ENCODE results near the gene PSAP. TPM values are rescaled to one million over a fixed set of nuclear protein-coding genes. Genes with fewer than 3 reads are reported as not detected.
A peak's percentile ranks its signal among the peaks of the same experiment; 100 is the strongest.

The PSAP gene
- polyA plus RNA-seq, 1 donor, result 540 TPM

- H3K4me1 ChIP-seq (ENCODE audit: control insufficient read depth, insufficient read depth, low read length), result no peaks in the 10 kb centered on the region
- peaks cover 12% of the 10 kb centered on the region for H3K27me3 ChIP-seq (ENCODE audit: control insufficient read depth, insufficient read depth, low read length)
- H3K4me3 ChIP-seq (ENCODE audit: low read length), result no peak overlapping the region
- WGBS (ENCODE audit: insufficient coverage, low lambda C conversion rate), result 97% methylated on average over 3 of the region's 21 CpGs
- no peak for DNase-seq
- no peak overlapping the region for H3K27ac ChIP-seq (ENCODE audit: low read length)
- no peaks in the 10 kb centered on the region for H3K36me3 ChIP-seq (ENCODE audit: control insufficient read depth, insufficient read depth, low read length)
- H3K9me3 ChIP-seq (ENCODE audit: control insufficient read depth, low read depth, low read length), result no peaks in the 10 kb centered on the region
Measured at GRCh38 chr10:71807557-71808510, 43.2 kb downstream of the PSAP start.

GRCh38 chr10:71806704-71807556 is 44.1 kb downstream of the PSAP start:
- no peaks in the 10 kb centered on the region for H3K36me3 ChIP-seq (ENCODE audit: control insufficient read depth, insufficient read depth, low read length)
- no CpG with 5 or more reads among the region's 23 CpGs for WGBS (ENCODE audit: insufficient coverage, low lambda C conversion rate)
- no peaks in the 10 kb centered on the region for H3K4me1 ChIP-seq (ENCODE audit: control insufficient read depth, insufficient read depth, low read length)
- DNase-seq, result no peak
- H3K9me3 ChIP-seq (ENCODE audit: control insufficient read depth, low read depth, low read length), result no peaks in the 10 kb centered on the region
- H3K27ac ChIP-seq (ENCODE audit: low read length), result no peak overlapping the region
- H3K4me3 ChIP-seq (ENCODE audit: low read length), result no peak overlapping the region
- H3K27me3 ChIP-seq (ENCODE audit: control insufficient read depth, insufficient read depth, low read length), result peaks cover 12% of the 10 kb centered on the region

GRCh38 chr10:71805776-71806703 is 45.0 kb downstream of the PSAP start:
- H3K36me3 ChIP-seq (ENCODE audit: control insufficient read depth, insufficient read depth, low read length), result no peaks in the 10 kb centered on the region
- H3K9me3 ChIP-seq (ENCODE audit: control insufficient read depth, low read depth, low read length), result no peaks in the 10 kb centered on the region
- no peak overlapping the region for H3K27ac ChIP-seq (ENCODE audit: low read length)
- no peaks in the 10 kb centered on the region for H3K4me1 ChIP-seq (ENCODE audit: control insufficient read depth, insufficient read depth, low read length)
- WGBS (ENCODE audit: insufficient coverage, low lambda C conversion rate), result no CpG with 5 or more reads among the region's 41 CpGs
- H3K4me3 ChIP-seq (ENCODE audit: low read length), result no peak overlapping the region
- H3K27me3 ChIP-seq (ENCODE audit: control insufficient read depth, insufficient read depth, low read length), result peaks cover 12% of the 10 kb centered on the region
- DNase-seq, result peak; percentile 56 to 58

GRCh38 chr10:71804077-71804476 is 47.0 kb downstream of the PSAP start:
- Histone ChIP-seq H3K36me3 (ENCODE audit: control insufficient read depth, insufficient read depth, low read length) (no peaks in the 10 kb centered on the region), H3K27me3 (ENCODE audit: control insufficient read depth, insufficient read depth, low read length) (peaks cover 12% of the 10 kb centered on the region), H3K9me3 (ENCODE audit: control insufficient read depth, low read depth, low read length) (no peaks in the 10 kb centered on the region), H3K4me3 (ENCODE audit: low read length) (no peak overlapping the region), H3K4me1 (ENCODE audit: control insufficient read depth, insufficient read depth, low read length) (no peaks in the 10 kb centered on the region), H3K27ac (ENCODE audit: low read length) (no peak overlapping the region)
- WGBS (ENCODE audit: insufficient coverage, low lambda C conversion rate), result 67% methylated on average over 1 of the region's 4 CpGs
- no peak for DNase-seq

- no CpG with 5 or more reads among the region's 18 CpGs for WGBS (ENCODE audit: insufficient coverage, low lambda C conversion rate)
- Histone ChIP-seq H3K27ac (ENCODE audit: low read length) (no peak overlapping the region), H3K27me3 (ENCODE audit: control insufficient read depth, insufficient read depth, low read length) (peaks cover 12% of the 10 kb centered on the region), H3K9me3 (ENCODE audit: control insufficient read depth, low read depth, low read length) (no peaks in the 10 kb centered on the region), H3K36me3 (ENCODE audit: control insufficient read depth, insufficient read depth, low read length) (no peaks in the 10 kb centered on the region), H3K4me1 (ENCODE audit: control insufficient read depth, insufficient read depth, low read length) (no peaks in the 10 kb centered on the region), H3K4me3 (ENCODE audit: low read length) (no peak overlapping the region)
- no peak for DNase-seq
Measured at GRCh38 chr10:71802715-71803488, 48.1 kb downstream of the PSAP start.

GRCh38 chr10:71802235-71802634 is 48.8 kb downstream of the PSAP start:
- Histone ChIP-seq H3K9me3 (ENCODE audit: control insufficient read depth, low read depth, low read length) (no peaks in the 10 kb centered on the region), H3K36me3 (ENCODE audit: control insufficient read depth, insufficient read depth, low read length) (no peaks in the 10 kb centered on the region), H3K27me3 (ENCODE audit: control insufficient read depth, insufficient read depth, low read length) (peaks cover 12% of the 10 kb centered on the region), H3K27ac (ENCODE audit: low read length) (no peak overlapping the region), H3K4me1 (ENCODE audit: control insufficient read depth, insufficient read depth, low read length) (no peaks in the 10 kb centered on the region), H3K4me3 (ENCODE audit: low read length) (no peak overlapping the region)
- no CpG with 5 or more reads among the region's 6 CpGs for WGBS (ENCODE audit: insufficient coverage, low lambda C conversion rate)
- DNase-seq, result no peak

- DNase-seq, result no peak
Measured at GRCh38 chr10:71801361-71801760, 49.7 kb downstream of the PSAP start.

GRCh38 chr10:71799608-71800453 is 51.2 kb downstream of the PSAP start:
- H3K27ac ChIP-seq (ENCODE audit: low read length), result no peak overlapping the region
- no peaks in the 10 kb centered on the region for H3K9me3 ChIP-seq (ENCODE audit: control insufficient read depth, low read depth, low read length)
- H3K4me3 ChIP-seq (ENCODE audit: low read length), result no peak overlapping the region
- H3K4me1 ChIP-seq (ENCODE audit: control insufficient read depth, insufficient read depth, low read length), result no peaks in the 10 kb centered on the region
- no peaks in the 10 kb centered on the region for H3K27me3 ChIP-seq (ENCODE audit: control insufficient read depth, insufficient read depth, low read length)
- DNase-seq, result peak; percentile 36 to 58
- no peaks in the 10 kb centered on the region for H3K36me3 ChIP-seq (ENCODE audit: control insufficient read depth, insufficient read depth, low read length)
- no CpG with 5 or more reads among the region's 3 CpGs for WGBS (ENCODE audit: insufficient coverage, low lambda C conversion rate)

More at GRCh38 chr10:71801361-71801760, 49.7 kb downstream of the PSAP start:
- Histone ChIP-seq H3K36me3 (ENCODE audit: control insufficient read depth, insufficient read depth, low read length) (no peaks in the 10 kb centered on the region), H3K4me1 (ENCODE audit: control insufficient read depth, insufficient read depth, low read length) (no peaks in the 10 kb centered on the region), H3K27me3 (ENCODE audit: control insufficient read depth, insufficient read depth, low read length) (peaks cover 12% of the 10 kb centered on the region), H3K9me3 (ENCODE audit: control insufficient read depth, low read depth, low read length) (no peaks in the 10 kb centered on the region), H3K4me3 (ENCODE audit: low read length) (no peak overlapping the region), H3K27ac (ENCODE audit: low read length) (no peak overlapping the region)
- no CpG with 5 or more reads among the region's 9 CpGs for WGBS (ENCODE audit: insufficient coverage, low lambda C conversion rate)

GRCh38 chr10:71799112-71799511 is 51.9 kb downstream of the PSAP start:
- H3K27ac ChIP-seq (ENCODE audit: low read length), result no peak overlapping the region
- H3K27me3 ChIP-seq (ENCODE audit: control insufficient read depth, insufficient read depth, low read length), result no peaks in the 10 kb centered on the region
- no peaks in the 10 kb centered on the region for H3K36me3 ChIP-seq (ENCODE audit: control insufficient read depth, insufficient read depth, low read length)
- no peak for DNase-seq
- no peaks in the 10 kb centered on the region for H3K9me3 ChIP-seq (ENCODE audit: control insufficient read depth, low read depth, low read length)
- H3K4me1 ChIP-seq (ENCODE audit: control insufficient read depth, insufficient read depth, low read length), result no peaks in the 10 kb centered on the region
- no peak overlapping the region for H3K4me3 ChIP-seq (ENCODE audit: low read length)
- no CpG with 5 or more reads among the region's 10 CpGs for WGBS (ENCODE audit: insufficient coverage, low lambda C conversion rate)

Measured in large intestine (tissue), 3 donors.